Ecto neural progenitor cell (in vitro differentiated cells): ENCODE results near the gene DIAPH1.

Source experiments
- DNase-seq: peaks from one replicate; pipeline ENCODE4 v3.0.0-alpha.2; 2018; ENCODE audit warnings: low spot score

The DIAPH1 gene

GRCh38 chr5:141618804-141619554, at the start of gene DIAPH1:
DIAPH1 (minus strand) TSS chr5:141619000; CDS start chr5:141618914, 86 bp downstream.
- DNase-seq, result peak; percentile 98

GRCh38 chr5:141665995-141666940, 47.5 kb upstream of the DIAPH1 start:
- DNase-seq, result no peak

- DNase-seq, result peak; percentile 86
These were observed 46.1 kb upstream of the DIAPH1 start for GRCh38 chr5:141664733-141665461.

GRCh38 chr5:141663506-141663905, 44.7 kb upstream of the DIAPH1 start:
- no peak for DNase-seq

- DNase-seq, result no peak
These were observed 43.2 kb upstream of the DIAPH1 start for GRCh38 chr5:141662028-141662427.

GRCh38 chr5:141657937-141658545, 39.2 kb upstream of the DIAPH1 start:
- DNase-seq, result no peak

- no peak for DNase-seq
These were observed 38.6 kb upstream of the DIAPH1 start for GRCh38 chr5:141657404-141657803.

GRCh38 chr5:141656396-141656795, 37.6 kb upstream of the DIAPH1 start:
- no peak for DNase-seq

- DNase-seq, result no peak
These were observed 36.2 kb upstream of the DIAPH1 start for GRCh38 chr5:141655020-141655419.

- no peak for DNase-seq
These were observed 35.5 kb upstream of the DIAPH1 start for GRCh38 chr5:141654298-141654697.

- no peak for DNase-seq
These were observed 32.9 kb upstream of the DIAPH1 start for GRCh38 chr5:141651728-141652105.

- DNase-seq, result peak; percentile 97
These were observed 32.3 kb upstream of the DIAPH1 start, which contains the start of gene FCHSD1 for GRCh38 chr5:141650851-141651727. FCHSD1 (minus strand) TSS chr5:141651418; CDS start chr5:141651368, 50 bp downstream.

- no peak for DNase-seq
These were observed 31.2 kb upstream of the DIAPH1 start for GRCh38 chr5:141649972-141650371.

GRCh38 chr5:141649056-141649688, 30.4 kb upstream of the DIAPH1 start:
- DNase-seq, result peak; percentile 35

- DNase-seq, result no peak
These were observed 29.1 kb upstream of the DIAPH1 start for GRCh38 chr5:141647851-141648250.

GRCh38 chr5:141647242-141647641, 28.4 kb upstream of the DIAPH1 start:
- no peak for DNase-seq

- no peak for DNase-seq
These were observed 27.2 kb upstream of the DIAPH1 start for GRCh38 chr5:141646026-141646425.

- DNase-seq, result no peak
These were observed 23.0 kb upstream of the DIAPH1 start for GRCh38 chr5:141641634-141642267.

GRCh38 chr5:141640698-141641097, 21.9 kb upstream of the DIAPH1 start:
- DNase-seq, result no peak

- DNase-seq, result no peak
These were observed 21.2 kb upstream of the DIAPH1 start for GRCh38 chr5:141640051-141640415.
